KBM-7 (cell line): ENCODE results near the gene SLC2A8.

Experiments
- DNase-seq: peaks from one replicate; pipeline ENCODE4 v3.0.0-alpha.2; 2015
- in situ Hi-C: fragments of 300-500 bp; cut with MboI; formaldehyde crosslinking; loops from 2 replicates; pipeline ENCODE4 v1.14.3; 2020; ENCODE audit warnings: low sequenced_read_pairs, low pct_unique_long_range_greater_than_20kb, mixed read lengths

The SLC2A8 gene

GRCh38 chr9:127396808-127397645, at the start of gene SLC2A8:
SLC2A8 (plus strand) TSS chr9:127397169; CDS start chr9:127397231, 62 bp downstream.
- DNase-seq = peak; percentile 100
- in situ Hi-C loops = no loop called here

GRCh38 chr9:127347831-127348776, 48.9 kb upstream of the SLC2A8 start:
- in situ Hi-C loops = no loop called here
- DNase-seq = no peak

DNA sequence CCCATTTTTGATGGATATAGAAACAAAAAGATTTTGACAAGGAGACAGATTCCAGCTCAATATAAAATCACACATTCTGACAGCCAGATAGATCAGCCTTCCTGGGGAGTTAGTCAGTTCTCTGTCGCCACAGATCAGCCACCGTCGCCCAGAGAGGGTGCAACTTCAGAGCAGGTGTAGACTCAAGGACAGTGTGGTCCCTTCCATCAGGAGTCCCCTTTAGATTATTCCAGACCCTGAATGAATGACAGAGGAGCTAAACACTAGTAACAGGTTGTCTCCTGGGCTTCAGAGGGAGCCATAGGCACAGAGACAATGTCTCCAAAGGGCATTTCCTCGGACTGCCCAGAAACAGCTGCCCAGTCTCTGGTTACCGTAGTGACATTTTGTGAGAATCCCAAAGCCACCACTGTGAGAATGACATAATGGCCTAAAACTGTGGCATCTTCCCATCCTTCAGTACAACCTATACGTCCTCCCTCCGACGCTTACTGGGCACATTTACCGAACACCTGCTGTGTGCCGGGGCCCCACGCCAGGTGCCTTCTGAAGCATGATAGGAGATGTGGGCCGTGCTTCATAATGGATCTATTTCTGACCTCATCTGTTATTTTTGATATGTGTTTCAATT, 47.4 kb upstream of the SLC2A8 start:
- in situ Hi-C loops = no loop called here
- DNase-seq = no peak

DNA sequence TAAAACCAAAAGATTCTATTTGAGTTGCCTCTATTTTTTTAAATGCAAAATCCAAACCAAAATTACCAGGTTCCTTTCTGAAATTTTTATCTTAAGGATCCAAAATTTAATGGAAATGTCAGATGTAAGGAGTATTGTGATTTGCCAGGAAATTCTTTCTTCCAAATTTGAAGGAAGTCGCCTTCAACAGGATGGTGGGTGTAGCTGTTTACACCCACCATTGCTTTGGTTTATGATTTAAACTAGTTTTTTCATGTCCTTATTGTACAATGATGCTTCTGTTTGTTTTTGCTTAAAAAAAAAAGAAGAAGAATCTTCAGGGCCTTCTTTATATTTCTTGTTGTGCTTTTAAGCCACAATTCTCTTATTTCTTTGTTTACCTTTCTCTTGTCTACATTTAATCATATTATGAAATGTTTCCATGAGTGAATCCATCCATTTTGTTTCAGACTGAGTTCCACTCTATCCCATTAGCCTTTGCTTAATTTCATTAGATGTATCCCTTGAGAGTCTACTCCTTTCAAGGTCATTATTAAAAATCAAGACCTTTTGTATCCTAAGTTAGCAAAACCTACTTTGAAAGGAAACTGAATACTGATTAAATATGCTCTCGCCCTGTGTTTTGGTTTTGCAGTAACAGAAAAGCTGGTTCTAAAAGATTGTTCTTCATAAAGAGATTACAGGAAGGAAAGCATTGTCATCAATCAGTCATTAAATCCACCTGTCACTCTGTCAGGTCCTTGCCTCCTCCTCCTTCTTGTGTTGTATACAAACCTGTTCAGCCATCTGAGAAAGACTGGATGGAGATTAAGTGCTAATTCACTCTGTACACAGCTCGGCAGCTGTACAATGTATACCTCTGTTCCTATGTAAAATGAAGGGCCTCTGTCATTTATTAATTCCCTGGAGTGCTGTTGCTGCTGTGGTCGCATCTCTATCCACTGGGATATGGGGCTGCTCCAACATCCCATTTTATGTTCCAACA, 45.5 kb upstream of the SLC2A8 start:
- no peak for DNase-seq
- in situ Hi-C loops = no loop called here

DNA sequence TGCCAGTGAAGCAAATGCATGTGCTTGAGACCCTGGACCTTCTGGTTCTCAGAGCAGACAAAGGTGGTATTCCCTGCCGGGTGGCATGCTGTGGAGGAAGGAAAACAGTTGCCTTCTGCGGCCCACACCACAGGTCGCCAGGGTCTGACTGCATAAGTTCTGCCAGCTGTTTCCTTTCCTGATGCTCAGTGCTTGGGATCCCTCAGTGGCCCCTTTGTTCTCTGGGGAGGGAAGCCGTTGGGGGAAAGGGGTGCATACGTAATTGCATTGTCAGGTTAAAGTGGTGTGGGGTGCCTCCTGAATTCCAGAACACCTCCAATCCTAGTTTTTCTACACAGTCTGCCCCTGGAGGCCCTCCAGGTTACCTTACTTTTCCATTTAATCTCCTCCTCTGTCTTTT, 43.1 kb upstream of the SLC2A8 start:
- no peak for DNase-seq
- in situ Hi-C loops = no loop called here

DNA sequence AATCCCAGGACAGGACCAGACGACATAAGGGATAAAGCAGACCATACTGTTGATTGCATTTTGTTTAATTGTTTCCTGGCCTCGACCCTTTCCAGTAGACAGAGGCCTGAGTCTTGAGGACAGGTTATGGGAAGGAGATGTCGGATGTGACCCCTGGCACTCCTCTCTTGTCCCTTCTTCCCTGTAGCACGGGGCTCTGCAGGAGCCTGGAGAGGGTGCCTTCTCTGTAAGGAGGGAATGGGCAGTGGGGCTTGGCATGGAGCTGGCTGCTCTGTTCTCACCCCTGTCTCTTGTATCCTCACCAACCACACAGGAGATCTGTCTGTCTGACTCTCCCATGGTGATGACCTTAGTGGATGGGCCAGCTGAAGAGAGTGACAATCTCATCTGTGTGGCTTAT, 40.1 kb upstream of the SLC2A8 start:
- no peak for DNase-seq
- in situ Hi-C loops = no loop called here

DNA sequence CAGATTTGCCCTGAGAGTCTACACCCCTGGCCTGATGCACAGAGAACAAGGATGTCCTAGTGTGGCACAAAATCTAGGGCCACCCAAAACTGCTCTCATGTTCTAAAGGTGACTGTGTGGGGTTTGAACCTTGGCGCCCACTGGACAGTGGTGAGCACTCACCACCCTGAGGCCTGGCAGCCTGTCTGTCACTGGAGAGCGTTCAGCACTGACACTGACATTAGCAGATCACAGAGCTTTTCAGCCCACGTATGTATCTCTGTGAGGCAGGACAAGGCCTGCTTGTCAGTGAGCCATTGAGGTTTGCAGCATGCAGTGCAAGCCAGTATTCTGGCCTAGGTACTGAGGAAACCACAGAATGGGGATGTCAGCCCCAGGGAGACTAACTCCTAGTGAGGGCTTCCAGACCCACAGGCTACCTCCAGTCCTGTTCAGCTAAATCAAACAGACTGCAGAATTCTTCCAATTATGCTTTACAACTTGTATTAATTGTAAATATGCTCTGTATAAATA, 38.9 kb upstream of the SLC2A8 start:
- in situ Hi-C loops = no loop called here
- no peak for DNase-seq

DNA sequence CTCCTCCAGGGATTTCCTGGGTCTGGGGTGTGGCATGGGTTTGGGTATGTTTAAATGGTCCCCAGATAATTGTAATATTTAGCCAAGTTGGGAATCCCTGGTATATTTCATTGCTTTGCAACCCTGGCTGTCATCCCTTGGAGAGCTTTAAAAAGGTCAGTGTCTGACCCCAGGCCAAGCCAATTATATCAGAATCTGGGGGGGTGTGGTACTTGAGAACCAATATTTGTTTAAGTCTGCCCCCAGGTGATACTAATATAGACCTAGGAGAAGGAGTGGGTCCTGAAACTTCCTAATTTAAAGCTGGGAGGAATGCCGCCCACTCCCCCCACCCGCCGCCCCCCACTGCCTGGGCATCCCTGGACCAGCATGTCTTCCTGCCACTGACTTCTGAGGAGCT, 38.2 kb upstream of the SLC2A8 start:
- no peak for DNase-seq
- in situ Hi-C loops = no loop called here

- in situ Hi-C loops = no loop called here
- DNase-seq = no peak
These were observed 36.7 kb upstream of the SLC2A8 start for GRCh38 chr9:127360250-127360649.

GRCh38 chr9:127360829-127361228, 36.1 kb upstream of the SLC2A8 start:
- in situ Hi-C loops = no loop called here
- peak; percentile 11 for DNase-seq

DNA sequence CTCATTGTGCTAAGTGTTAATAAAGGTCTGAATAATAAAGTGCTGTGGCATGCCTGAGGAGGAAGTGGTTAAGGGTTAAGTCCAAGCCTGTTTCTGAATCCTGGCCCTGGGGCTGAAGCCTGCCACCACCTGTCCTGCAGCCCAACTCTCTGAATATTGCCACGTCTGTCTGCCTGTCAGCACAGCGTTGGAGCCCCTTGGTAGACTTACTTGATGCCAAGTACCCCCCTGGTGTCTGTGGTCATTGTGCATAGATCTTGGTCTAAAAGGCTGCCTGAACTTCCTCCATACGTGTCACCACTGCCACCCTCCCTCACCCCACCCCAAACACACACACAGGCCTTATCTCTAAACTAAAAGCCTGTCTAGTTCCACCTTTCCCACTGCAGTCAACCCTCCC, 35.4 kb upstream of the SLC2A8 start:
- peak; percentile 50 for DNase-seq

DNA sequence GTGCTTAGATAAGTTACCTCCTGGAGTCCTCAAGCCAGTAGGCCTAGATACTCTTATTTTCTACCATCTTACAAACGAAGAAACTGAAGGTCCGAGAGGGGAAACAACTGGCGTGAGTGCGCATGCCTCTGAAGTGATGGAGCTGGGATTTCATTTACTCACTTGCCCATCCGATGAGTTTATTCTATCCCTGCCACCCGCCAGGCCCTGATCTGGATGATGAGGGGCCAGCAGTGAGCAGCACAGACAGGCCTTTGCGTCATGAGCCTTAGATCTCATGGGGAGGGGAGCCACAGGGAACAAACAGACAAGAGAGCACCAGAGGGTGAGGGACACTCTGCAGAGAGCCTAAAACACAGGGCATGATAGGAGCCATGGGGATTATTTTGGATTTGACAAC, 34.1 kb upstream of the SLC2A8 start:
- DNase-seq = no peak
- in situ Hi-C loops = no loop called here

More for the DNA sequence above, 35.4 kb upstream of the SLC2A8 start:
- in situ Hi-C loops = no loop called here

- in situ Hi-C loops = no loop called here
- no peak for DNase-seq
These were observed 31.5 kb upstream of the SLC2A8 start for GRCh38 chr9:127365461-127365860.

- no peak for DNase-seq
These were observed 30.4 kb upstream of the SLC2A8 start for GRCh38 chr9:127366594-127366993.

DNA sequence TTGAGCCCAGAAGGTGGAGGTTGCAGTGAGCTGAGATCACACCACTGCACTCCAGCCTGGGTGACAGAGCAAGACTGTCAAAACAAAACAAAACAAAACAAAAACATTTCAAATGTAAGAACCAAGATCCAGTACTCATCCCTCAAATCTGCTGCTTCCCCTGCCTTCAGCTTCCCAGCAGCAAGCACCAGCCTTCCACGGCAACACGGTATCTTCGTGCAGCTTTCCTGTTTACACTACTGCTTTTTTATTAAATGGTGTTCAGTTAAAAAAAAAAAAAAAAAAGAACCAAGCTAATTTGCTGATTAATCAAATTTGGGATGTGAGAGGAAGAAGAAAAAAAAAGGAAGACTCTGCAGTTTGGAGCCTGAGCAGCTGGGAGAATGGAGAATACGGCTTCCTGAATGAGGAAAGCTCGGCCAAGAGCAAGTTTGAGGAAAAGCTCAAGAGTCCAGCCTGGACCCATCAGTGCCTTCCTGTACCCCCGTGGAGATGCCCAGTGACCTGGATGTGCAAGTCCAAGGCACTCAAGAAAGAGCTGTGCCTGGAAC, 28.0 kb upstream of the SLC2A8 start:
- in situ Hi-C loops = no loop called here
- no peak for DNase-seq

More at GRCh38 chr9:127366594-127366993, 30.4 kb upstream of the SLC2A8 start:
- in situ Hi-C loops = no loop called here

DNA sequence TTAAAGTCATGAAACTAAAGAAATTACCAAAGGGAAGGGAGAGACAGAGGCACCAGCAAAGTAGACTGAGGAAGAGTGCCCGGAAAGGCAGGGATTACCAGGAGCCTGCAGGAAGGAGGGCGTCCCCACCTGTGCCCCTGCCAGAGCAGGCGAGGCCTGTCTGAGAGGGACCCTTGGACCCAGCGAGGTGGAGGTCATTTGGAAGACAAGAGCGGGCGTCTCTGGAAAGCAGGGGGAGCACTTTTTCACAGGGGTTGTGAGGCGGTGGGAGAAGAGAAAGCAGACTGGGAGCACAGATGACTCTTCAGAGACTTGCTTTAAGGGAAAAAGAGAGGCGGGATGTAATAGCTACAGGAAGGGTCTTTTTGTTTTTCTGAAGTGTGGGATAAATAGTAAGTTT, 27.5 kb upstream of the SLC2A8 start:
- DNase-seq = no peak
- in situ Hi-C loops = no loop called here

DNA sequence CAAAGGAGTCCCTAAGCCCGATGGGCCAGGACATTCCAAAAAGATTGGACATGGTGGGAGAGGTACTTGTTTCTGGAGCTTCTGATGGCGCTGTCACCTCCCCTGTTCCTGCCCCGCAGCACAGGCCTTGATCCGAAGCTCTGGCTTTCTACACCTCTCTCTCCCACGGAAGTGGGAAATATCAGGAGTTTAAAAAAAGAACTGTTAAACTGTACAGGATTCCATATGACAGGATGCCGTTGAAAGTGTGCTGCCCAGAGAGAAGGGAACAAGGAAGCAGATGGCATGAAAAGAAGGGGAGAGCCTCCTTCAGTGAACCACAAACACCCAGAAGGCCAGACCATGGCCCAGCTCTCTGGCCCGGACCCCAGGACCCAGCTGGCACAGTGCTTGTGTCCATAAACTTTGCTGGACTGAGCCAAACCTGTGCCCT, 26.8 kb upstream of the SLC2A8 start:
- DNase-seq = no peak
- in situ Hi-C loops = no loop called here
